Tibial nerve (tissue), 4 donors: ENCODE data around the gene JKAMP. TPM values are rescaled to one million over a fixed set of nuclear protein-coding genes. Genes with fewer than 3 reads are reported as not detected.

Experiments
- DNase-seq, 2 donors: peaks; one replicate each; pipeline ENCODE4 v3.0.0-alpha.2; 2019; ENCODE audit warnings: low spot score in 2 of 2
- H3K27ac ChIP-seq, 4 donors: fragments of 200-600 bp; sonication (generic) in 3 of 4; one replicate each; pipeline ENCODE4 v1.5.1; 2017 to 2019; ENCODE audit warnings: mild to moderate bottlenecking in 1 of 4
- H3K27me3 ChIP-seq, 2 donors: fragments of 200-600 bp; sonication (generic) in 1 of 2; one replicate each; pipeline versions ENCODE4 v1.5.1 to v1.6.0; 2017 to 2019
- H3K36me3 ChIP-seq, 3 donors: fragments of 200-600 bp; sonication (generic); one replicate each; pipeline ENCODE4 v1.5.1; 2018 to 2019
- H3K4me1 ChIP-seq, 4 donors: fragments of 200-600 bp; sonication (generic) in 3 of 4; one replicate each; pipeline ENCODE4 v1.5.1; 2017 to 2019
- H3K4me3 ChIP-seq, 4 donors: fragments of 200-600 bp; sonication (generic) in 3 of 4; one replicate each; pipeline ENCODE4 v1.5.1; 2017 to 2019; ENCODE audit warnings: mild to moderate bottlenecking in 1 of 4, moderate library complexity in 1 of 4
- H3K9me3 ChIP-seq, 4 donors: fragments of 200-600 bp; sonication (generic) in 3 of 4; one replicate each; pipeline ENCODE4 v1.5.1; 2017 to 2019
- EP300 ChIP-seq, 2 donors: sonication (generic); formaldehyde crosslinking; IDR thresholded peaks; one replicate each; pipeline ENCODE4 v1.6.1; 2017; ENCODE audit warnings: antibody characterized with exemption in 2 of 2, mild to moderate bottlenecking in 1 of 2
- POLR2A ChIP-seq, 2 donors: fragments of 450-650 bp; IDR thresholded peaks; one replicate each; pipeline ENCODE4 v1.6.1; 2017; ENCODE audit warnings: antibody characterized with exemption in 2 of 2, mild to moderate bottlenecking in 2 of 2, moderate library complexity in 2 of 2
- WGBS, 2 donors: methylation state at CpG; one replicate each; pipeline ENCODE4 v1.1.5; 2018; 5-methylcytosine and 5-hydroxymethylcytosine counted together
- total RNA-seq, 4 donors: library from RNA; depleted of rRNA; stranded (reverse); fragments of >200 nt; gene quantifications; one replicate each; pipeline ENCODE4 v1.1.0, GENCODE V29; 2016
- TF ChIP-seq, protein P1 (sequence below), 5 experiments: fragments of 200-600 bp in 3 of 5; fragments of 450-650 bp in 2 of 5; sonication (generic) in 3 of 5; IDR thresholded peaks; one replicate each; pipeline ENCODE4 v1.5.1; 2016 to 2019; ENCODE audit warnings: antibody characterized with exemption in 5 of 5, mild to moderate bottlenecking in 3 of 5, moderate library complexity in 2 of 5

JKAMP gene, protein sequence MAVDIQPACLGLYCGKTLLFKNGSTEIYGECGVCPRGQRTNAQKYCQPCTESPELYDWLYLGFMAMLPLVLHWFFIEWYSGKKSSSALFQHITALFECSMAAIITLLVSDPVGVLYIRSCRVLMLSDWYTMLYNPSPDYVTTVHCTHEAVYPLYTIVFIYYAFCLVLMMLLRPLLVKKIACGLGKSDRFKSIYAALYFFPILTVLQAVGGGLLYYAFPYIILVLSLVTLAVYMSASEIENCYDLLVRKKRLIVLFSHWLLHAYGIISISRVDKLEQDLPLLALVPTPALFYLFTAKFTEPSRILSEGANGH
- 10 to 100 TPM; 38.0 to 78.1 (median 58.3) TPM for total RNA-seq

DNA sequence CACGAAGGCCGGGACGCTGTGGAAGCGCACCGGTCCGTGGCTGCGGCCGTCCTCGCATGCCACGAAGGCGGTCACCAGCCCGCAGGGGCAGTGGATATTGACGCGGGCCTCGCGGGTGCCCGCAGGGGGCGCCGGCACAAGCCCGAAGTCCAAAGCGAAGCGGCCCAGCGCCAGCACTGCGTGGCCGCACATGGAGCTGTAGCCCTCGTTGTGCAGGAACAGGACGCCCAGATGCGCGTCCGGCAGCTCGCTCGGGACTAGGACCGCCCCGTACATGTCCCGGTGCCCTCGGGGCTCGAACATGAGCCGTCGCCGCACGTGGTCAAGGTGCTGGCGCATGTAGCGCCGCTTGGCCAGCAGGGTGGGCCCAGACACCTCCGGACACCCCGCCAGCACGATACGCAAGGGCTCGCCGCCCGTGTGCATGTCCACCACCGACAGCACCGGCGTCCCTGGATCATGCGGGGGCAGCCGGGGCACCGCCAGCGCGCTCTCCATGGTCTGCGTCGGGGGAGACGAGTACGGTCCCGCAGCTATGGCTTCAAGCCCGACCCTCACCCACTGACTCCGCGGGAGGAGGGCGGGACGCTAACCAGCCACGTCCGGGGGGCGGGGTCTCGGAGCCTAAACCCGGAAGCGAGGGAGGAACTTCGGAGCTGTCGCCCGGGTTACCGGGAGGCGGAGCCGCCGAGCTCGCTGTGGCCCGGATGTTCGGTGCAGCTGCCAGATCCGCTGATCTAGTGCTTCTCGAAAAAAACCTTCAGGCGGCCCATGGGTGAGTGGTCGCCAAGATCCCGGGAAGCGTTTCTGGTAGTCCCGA lies at the start of gene JKAMP, which contains the start of gene L3HYPDH:
JKAMP (plus strand) TSS at position 699 of the 820 bp plus-strand sequence; CDS start at position 772, 73 bp downstream.
L3HYPDH (minus strand) TSS at position 590 of the 820 bp plus-strand sequence; CDS start at position 498, 92 bp downstream.
- peak; percentile 96 to 98 for DNase-seq
- H3K36me3 ChIP-seq, result peaks cover 0 to 6% (median 0%) of the 10 kb centered on the region in 3 donors
- H3K4me1 ChIP-seq, result peaks cover 0 to 66% (median 38%) of the 10 kb centered on the region in 4 donors
- H3K27me3 ChIP-seq, result no peaks in the 10 kb centered on the region
- H3K4me3 ChIP-seq, result peak within 1 kb of the TSS; percentile 66 to 95 (median 89)
- WGBS, 2 donors, result 0 to 1% methylated on average over 37 to 50 of the region's 92 CpGs
- TF ChIP-seq POLR2A (IDR thresholded peaks at IDR 0.05), result peak; percentile 56 to 86
- TF ChIP-seq, protein P1, sequence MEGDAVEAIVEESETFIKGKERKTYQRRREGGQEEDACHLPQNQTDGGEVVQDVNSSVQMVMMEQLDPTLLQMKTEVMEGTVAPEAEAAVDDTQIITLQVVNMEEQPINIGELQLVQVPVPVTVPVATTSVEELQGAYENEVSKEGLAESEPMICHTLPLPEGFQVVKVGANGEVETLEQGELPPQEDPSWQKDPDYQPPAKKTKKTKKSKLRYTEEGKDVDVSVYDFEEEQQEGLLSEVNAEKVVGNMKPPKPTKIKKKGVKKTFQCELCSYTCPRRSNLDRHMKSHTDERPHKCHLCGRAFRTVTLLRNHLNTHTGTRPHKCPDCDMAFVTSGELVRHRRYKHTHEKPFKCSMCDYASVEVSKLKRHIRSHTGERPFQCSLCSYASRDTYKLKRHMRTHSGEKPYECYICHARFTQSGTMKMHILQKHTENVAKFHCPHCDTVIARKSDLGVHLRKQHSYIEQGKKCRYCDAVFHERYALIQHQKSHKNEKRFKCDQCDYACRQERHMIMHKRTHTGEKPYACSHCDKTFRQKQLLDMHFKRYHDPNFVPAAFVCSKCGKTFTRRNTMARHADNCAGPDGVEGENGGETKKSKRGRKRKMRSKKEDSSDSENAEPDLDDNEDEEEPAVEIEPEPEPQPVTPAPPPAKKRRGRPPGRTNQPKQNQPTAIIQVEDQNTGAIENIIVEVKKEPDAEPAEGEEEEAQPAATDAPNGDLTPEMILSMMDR (IDR thresholded peaks at IDR 0.05), result peak; percentile 42 to 83 (median 80)
- peak; percentile 75 to 91 for TF ChIP-seq EP300 (IDR thresholded peaks at IDR 0.05)
- H3K9me3 ChIP-seq, result no peaks in the 10 kb centered on the region
- peak within 1 kb of the TSS; percentile 93 to 97 (median 94) for H3K27ac ChIP-seq

- Histone ChIP-seq H3K27me3 (no peaks in the 10 kb centered on the region), H3K27ac (no peak overlapping the region), H3K36me3 (no peaks in the 10 kb centered on the region), H3K9me3 (no peaks in the 10 kb centered on the region), H3K4me3 (no peak overlapping the region), H3K4me1 (peaks cover 0 to 27% (median 0%) of the 10 kb centered on the region in 4 donors)
- TF ChIP-seq, protein P1 (IDR thresholded peaks at IDR 0.05), result no peak
- TF ChIP-seq POLR2A (IDR thresholded peaks at IDR 0.05), result no peak
- no peak for TF ChIP-seq EP300 (IDR thresholded peaks at IDR 0.05)
- WGBS, 2 donors, result 75 to 77% methylated on average over 3 of the region's 3 CpGs
- DNase-seq, result no peak
Measured at GRCh38 chr14:59435101-59435500, 49.2 kb upstream of the JKAMP start.

DNA sequence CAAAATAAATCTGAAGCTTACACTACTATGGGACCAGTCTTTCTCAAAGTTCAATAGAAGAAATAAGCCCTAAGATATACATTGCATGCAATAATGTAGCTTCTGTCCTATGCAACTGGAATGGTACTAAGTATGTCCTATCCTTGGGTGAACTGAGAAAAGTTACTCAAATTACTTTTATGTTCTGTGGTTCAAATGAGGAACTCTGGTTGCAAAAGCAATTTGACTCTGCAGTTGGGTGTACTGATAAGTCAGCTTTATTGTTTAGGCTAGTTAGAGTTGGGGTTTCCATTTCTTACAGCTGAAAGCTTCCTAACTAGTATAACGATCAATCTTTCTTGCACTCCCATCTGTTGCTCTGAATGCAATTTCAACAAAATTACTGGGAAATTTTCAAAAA lies 48.3 kb upstream of the JKAMP start:
- H3K9me3 ChIP-seq, result no peaks in the 10 kb centered on the region
- H3K4me1 ChIP-seq, result peaks cover 0 to 27% (median 0%) of the 10 kb centered on the region in 4 donors
- H3K36me3 ChIP-seq, result no peaks in the 10 kb centered on the region
- 74 to 87% methylated on average over 1 of the region's 1 CpG for WGBS, 2 donors
- TF ChIP-seq POLR2A (IDR thresholded peaks at IDR 0.05) (no peak), EP300 (IDR thresholded peaks at IDR 0.05) (no peak)
- TF ChIP-seq, protein P1 (IDR thresholded peaks at IDR 0.05), result no peak
- H3K27ac ChIP-seq, result no peak overlapping the region
- no peak for DNase-seq
- no peak overlapping the region for H3K4me3 ChIP-seq
- no peaks in the 10 kb centered on the region for H3K27me3 ChIP-seq

- DNase-seq, result no peak
- no peak overlapping the region for H3K4me3 ChIP-seq
- no peaks in the 10 kb centered on the region for H3K27me3 ChIP-seq
- 82 to 92% methylated on average over 1 of the region's 1 CpG for WGBS, 2 donors
- peaks cover 0 to 27% (median 0%) of the 10 kb centered on the region in 4 donors for H3K4me1 ChIP-seq
- no peaks in the 10 kb centered on the region for H3K9me3 ChIP-seq
- H3K36me3 ChIP-seq, result no peaks in the 10 kb centered on the region
- no peak overlapping the region for H3K27ac ChIP-seq
- TF ChIP-seq POLR2A (IDR thresholded peaks at IDR 0.05), result no peak
- TF ChIP-seq EP300 (IDR thresholded peaks at IDR 0.05), result no peak
- TF ChIP-seq, protein P1 (IDR thresholded peaks at IDR 0.05), result no peak
Measured at GRCh38 chr14:59438195-59438647, 46.1 kb upstream of the JKAMP start.
